Measurements from ENCODE around the gene NFYC.

DNA sequence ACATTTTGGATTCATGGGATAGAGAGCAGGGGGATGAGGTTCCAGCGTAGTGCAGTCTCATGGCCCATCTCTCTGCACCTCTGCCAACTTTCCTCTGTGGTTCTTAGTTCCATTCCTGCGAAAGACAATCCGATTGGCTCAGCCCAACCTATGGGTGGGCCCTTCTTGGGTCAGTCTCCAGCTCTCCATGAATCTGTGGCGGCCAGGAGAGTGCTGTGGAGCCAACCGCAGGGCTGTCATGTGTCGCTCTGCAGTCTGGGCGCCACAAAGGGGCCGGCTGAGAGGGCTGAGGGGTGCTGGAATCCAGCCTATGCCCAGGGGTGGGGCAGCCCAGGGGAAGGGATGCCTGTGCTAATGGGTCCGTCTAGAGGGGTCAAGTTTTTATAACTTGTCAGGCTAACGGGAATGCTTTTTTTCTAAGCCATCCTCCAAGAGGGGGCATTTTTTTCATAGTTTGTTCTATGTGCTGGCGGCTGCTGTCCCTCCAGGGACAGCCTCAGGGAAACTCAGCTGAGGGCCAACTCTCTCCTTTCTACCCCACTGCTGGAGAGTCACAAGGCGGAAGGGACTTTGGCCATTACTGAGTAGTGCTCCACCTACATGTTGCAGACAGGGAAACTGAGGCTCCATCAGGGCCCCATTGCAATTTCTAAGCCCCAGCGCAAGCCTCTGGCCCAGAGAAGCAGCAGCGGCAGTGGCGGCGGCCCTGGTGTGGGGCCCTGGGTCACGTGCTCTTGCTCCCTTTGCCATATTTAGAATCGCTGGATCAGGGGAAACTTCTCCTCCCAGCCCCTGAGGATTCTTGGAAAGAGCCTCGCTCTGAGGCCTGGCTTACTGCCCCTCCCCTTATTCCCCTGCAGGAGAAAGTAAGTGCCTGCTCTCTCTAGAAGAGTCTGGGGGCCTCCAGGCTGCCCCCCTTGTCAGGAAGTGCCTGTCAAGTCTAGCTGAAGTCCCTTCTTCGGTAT, 115.5 kb downstream of the NFYC start:
- TF ChIP-seq POLR2A (IDR thresholded peaks at IDR 0.05; ENCODE audit: low read depth) (no peak), CTCF (IDR thresholded peaks at IDR 0.05) (peak in 1 of 3 experiments; percentile 20), POLR2AphosphoS5 (IDR thresholded peaks at IDR 0.05) (peak in 1 of 2 donors; percentile 55), EP300 (IDR thresholded peaks at IDR 0.05) (no peak)
